ENCODE results near the gene HPS5.

HPS5 gene

DNA sequence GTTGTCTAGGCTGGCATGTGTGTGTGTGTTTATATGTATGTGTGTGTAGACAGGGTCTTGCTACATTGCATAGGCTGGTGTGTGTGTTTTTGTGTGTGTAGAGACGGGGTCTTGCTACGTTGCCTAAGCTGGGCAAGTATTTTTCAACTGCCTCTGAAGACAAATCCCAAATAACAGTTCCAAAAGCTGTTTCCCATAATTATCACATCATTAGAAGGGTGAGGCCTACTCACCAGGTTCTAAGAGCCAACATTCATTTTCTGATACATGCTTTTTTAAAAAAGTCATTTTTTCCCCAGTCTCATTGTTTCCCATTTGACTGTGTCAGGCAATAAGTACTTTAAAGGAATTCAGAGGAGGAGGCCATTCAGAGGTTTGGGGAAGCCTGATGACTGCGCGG lies 33.0 kb downstream of the HPS5 start:
- no peak for DNase-seq (ENCODE audit: low read depth)
- H3K4me3 ChIP-seq (ENCODE audit: low read depth, low read length) = no peak overlapping the region
- TF ChIP-seq, protein P1, sequence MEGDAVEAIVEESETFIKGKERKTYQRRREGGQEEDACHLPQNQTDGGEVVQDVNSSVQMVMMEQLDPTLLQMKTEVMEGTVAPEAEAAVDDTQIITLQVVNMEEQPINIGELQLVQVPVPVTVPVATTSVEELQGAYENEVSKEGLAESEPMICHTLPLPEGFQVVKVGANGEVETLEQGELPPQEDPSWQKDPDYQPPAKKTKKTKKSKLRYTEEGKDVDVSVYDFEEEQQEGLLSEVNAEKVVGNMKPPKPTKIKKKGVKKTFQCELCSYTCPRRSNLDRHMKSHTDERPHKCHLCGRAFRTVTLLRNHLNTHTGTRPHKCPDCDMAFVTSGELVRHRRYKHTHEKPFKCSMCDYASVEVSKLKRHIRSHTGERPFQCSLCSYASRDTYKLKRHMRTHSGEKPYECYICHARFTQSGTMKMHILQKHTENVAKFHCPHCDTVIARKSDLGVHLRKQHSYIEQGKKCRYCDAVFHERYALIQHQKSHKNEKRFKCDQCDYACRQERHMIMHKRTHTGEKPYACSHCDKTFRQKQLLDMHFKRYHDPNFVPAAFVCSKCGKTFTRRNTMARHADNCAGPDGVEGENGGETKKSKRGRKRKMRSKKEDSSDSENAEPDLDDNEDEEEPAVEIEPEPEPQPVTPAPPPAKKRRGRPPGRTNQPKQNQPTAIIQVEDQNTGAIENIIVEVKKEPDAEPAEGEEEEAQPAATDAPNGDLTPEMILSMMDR (IDR thresholded peaks at IDR 0.05; ENCODE audit: low read depth, low read length, missing control alignments) = no peak
- in situ Hi-C loops (cut with HindIII; ENCODE audit: low sequenced_read_pairs) = no loop called here

GRCh38 chr11:18285841-18286240 lies 36.1 kb downstream of the HPS5 start:
- in situ Hi-C loops (cut with HindIII; ENCODE audit: low sequenced_read_pairs) = no loop called here
- H3K4me3 ChIP-seq (ENCODE audit: low read depth, low read length) = no peak overlapping the region
- DNase-seq (ENCODE audit: low read depth) = no peak
- TF ChIP-seq, protein P1 (IDR thresholded peaks at IDR 0.05; ENCODE audit: low read depth, low read length, missing control alignments) = no peak

DNA sequence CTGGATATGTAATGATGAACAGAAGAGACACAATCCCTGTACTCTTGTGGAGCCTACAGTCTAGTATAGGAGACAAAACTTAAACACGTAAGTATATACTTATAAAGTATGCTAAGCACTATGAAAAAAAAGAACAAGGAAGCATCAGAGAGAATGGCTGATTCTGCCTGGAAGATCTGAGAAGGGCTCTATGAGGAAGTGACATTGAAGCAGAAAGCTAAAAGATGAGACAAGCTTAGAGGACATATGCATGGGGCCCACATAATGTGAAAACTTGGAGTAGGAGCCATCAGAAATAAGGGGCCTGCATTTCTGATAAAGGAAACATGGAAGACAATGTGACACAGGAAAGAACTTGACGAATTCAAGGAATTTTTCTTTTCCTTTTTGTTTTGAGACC lies 39.3 kb downstream of the HPS5 start:
- DNase-seq (ENCODE audit: low read depth) = no peak
- H3K4me3 ChIP-seq (ENCODE audit: low read depth, low read length) = no peak overlapping the region
- TF ChIP-seq, protein P1 (IDR thresholded peaks at IDR 0.05; ENCODE audit: low read depth, low read length, missing control alignments) = no peak
- in situ Hi-C loops (cut with HindIII; ENCODE audit: low sequenced_read_pairs) = no loop called here

DNA sequence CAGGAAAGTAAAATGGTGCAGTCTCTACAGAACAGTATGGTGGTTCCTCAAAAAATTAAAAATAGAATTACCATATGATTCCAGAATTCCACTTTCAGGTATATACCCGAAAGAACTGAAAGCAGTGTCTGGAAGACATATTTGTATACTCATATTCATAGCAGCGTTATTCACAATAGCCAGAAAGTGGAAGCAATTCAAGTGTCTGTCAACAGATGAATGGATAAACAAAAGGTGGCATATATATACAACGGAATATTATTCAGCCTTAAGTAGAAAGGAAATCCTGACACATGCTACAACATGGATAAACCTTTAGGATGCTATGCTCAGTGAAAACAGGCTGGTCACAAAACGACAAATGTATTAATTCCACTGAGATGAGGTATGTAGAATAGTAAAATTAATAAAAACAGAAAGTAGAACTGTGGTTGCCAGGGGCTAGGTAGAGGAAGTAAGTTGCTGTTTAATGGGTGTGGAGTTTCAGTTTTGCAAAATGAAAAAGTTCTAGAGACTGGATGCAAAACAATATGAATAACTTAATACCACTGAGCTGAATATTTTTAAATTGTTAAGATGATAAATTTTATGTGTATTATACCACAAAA lies 41.4 kb downstream of the HPS5 start:
- no peak for DNase-seq (ENCODE audit: low read depth)
- no peak overlapping the region for H3K4me3 ChIP-seq (ENCODE audit: low read depth, low read length)
- TF ChIP-seq, protein P1 (IDR thresholded peaks at IDR 0.05; ENCODE audit: low read depth, low read length, missing control alignments) = no peak
- in situ Hi-C loops (cut with HindIII; ENCODE audit: low sequenced_read_pairs) = no loop called here

DNA sequence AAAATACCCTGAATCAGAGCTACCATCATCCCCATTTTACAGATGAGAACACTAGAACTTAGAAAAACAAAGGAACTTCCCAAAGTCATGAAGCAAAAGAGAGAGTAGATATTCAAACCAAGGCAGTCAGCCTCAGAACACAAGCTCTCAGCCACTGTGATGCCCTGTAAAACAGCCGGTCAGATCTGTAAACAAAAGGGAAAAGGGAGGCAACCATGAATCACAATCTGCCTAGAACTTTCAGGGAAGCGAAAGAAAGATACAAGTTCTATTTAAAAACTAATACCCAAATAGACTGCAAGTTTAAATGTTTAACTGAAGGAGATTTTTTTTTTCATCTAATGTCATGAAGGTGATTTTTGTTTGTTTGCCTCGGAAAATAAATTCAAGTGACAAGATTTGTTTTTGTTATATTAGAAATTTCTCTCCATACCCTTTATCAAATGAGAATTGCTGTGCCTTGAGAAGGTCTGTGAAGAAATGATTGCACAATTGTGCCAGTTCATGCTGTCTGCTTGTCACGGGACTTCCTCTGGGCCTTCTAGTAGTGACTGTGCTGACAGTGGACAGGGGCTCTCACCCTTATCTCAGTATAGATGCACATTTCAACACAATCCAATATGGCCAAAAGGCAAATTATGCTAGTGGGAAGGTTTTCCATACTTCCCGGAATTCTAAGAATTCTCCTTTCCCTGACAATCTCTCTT lies 44.2 kb downstream of the HPS5 start:
- TF ChIP-seq, protein P1 (IDR thresholded peaks at IDR 0.05; ENCODE audit: low read depth, low read length, missing control alignments) = no peak
- in situ Hi-C loops (cut with HindIII; ENCODE audit: low sequenced_read_pairs) = no loop called here

GRCh38 chr11:18271206-18271605 lies 50.7 kb downstream of the HPS5 start:
- TF ChIP-seq, protein P1 (IDR thresholded peaks at IDR 0.05; ENCODE audit: low read depth, low read length, missing control alignments) = no peak

More for the DNA sequence above, 44.2 kb downstream of the HPS5 start:
- DNase-seq (ENCODE audit: low read depth) = no peak
- no peak overlapping the region for H3K4me3 ChIP-seq (ENCODE audit: low read depth, low read length)

More at GRCh38 chr11:18271206-18271605, 50.7 kb downstream of the HPS5 start:
- no peak overlapping the region for H3K4me3 ChIP-seq (ENCODE audit: low read depth, low read length)
- DNase-seq (ENCODE audit: low read depth) = no peak
- in situ Hi-C loops (cut with HindIII; ENCODE audit: low sequenced_read_pairs) = no loop called here
